DOHH2 (cell line): ENCODE measurements around the gene AQP12A.

Source experiments
- EZH2phosphoT487 ChIP-seq: fragments of 200-600 bp; sonication (generic); IDR thresholded peaks from 2 replicates; pipeline ENCODE4 v1.6.1; 2017; ENCODE audit warnings: borderline replicate concordance, mild to moderate bottlenecking, antibody characterized with exemption, low read length, moderate library complexity, mixed read lengths
- TF ChIP-seq, protein P1 (sequence below): fragments of 200-600 bp; sonication (generic); IDR thresholded peaks from one replicate; pipeline ENCODE4 v1.5.1; 2014; ENCODE audit warnings: antibody characterized with exemption, mild to moderate bottlenecking, low read depth, low read length; ENCODE audit not compliant: poor library complexity, severe bottlenecking

- TF ChIP-seq, protein P1, sequence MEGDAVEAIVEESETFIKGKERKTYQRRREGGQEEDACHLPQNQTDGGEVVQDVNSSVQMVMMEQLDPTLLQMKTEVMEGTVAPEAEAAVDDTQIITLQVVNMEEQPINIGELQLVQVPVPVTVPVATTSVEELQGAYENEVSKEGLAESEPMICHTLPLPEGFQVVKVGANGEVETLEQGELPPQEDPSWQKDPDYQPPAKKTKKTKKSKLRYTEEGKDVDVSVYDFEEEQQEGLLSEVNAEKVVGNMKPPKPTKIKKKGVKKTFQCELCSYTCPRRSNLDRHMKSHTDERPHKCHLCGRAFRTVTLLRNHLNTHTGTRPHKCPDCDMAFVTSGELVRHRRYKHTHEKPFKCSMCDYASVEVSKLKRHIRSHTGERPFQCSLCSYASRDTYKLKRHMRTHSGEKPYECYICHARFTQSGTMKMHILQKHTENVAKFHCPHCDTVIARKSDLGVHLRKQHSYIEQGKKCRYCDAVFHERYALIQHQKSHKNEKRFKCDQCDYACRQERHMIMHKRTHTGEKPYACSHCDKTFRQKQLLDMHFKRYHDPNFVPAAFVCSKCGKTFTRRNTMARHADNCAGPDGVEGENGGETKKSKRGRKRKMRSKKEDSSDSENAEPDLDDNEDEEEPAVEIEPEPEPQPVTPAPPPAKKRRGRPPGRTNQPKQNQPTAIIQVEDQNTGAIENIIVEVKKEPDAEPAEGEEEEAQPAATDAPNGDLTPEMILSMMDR, result no peak
- TF ChIP-seq EZH2phosphoT487, result no peak
These were observed 41.4 kb downstream of the AQP12A start for GRCh38 chr2:240732911-240733622.
